HG03280 (cell line): Measurements from ENCODE around the gene DNAH10.

Source experiments
- ATAC-seq: cut with Tn5 transposase; IDR thresholded peaks from one replicate; pipeline ENCODE4 v1.9.1; 2021; ENCODE audit warnings: mild to moderate bottlenecking, moderate library complexity; ENCODE audit not compliant: unreplicated experiment

The DNAH10 gene

GRCh38 chr12:123836292-123836691 is 74.2 kb downstream of the DNAH10 start:
- no peak for ATAC-seq

- no peak for ATAC-seq
Observed at GRCh38 chr12:123839826-123840225, 77.7 kb downstream of the DNAH10 start.

GRCh38 chr12:123840765-123841425 is 78.8 kb downstream of the DNAH10 start:
- no peak for ATAC-seq

- no peak for ATAC-seq
Observed at GRCh38 chr12:123843912-123844748, 82.0 kb downstream of the DNAH10 start.

- no peak for ATAC-seq
Observed at GRCh38 chr12:123845881-123846280, 83.8 kb downstream of the DNAH10 start.

- no peak for ATAC-seq
Observed at GRCh38 chr12:123846340-123846739, 84.2 kb downstream of the DNAH10 start.

GRCh38 chr12:123847019-123847418 is 84.9 kb downstream of the DNAH10 start:
- ATAC-seq: no peak

- no peak for ATAC-seq
Observed at GRCh38 chr12:123847876-123848275, 85.8 kb downstream of the DNAH10 start.

- ATAC-seq: no peak
Observed at GRCh38 chr12:123849517-123849916, 87.4 kb downstream of the DNAH10 start.

- no peak for ATAC-seq
Observed at GRCh38 chr12:123850246-123851134, 88.4 kb downstream of the DNAH10 start.

- no peak for ATAC-seq
Observed at GRCh38 chr12:123853396-123854070, 91.4 kb downstream of the DNAH10 start.

- ATAC-seq: no peak
Observed at GRCh38 chr12:123854232-123854631, 92.1 kb downstream of the DNAH10 start.

- ATAC-seq: no peak
Observed at GRCh38 chr12:123854918-123855317, 92.8 kb downstream of the DNAH10 start.

- no peak for ATAC-seq
Observed at GRCh38 chr12:123856681-123857080, 94.6 kb downstream of the DNAH10 start.

- no peak for ATAC-seq
Observed at GRCh38 chr12:123858176-123858575, 96.1 kb downstream of the DNAH10 start.

GRCh38 chr12:123859035-123859434 is 96.9 kb downstream of the DNAH10 start:
- ATAC-seq: no peak

GRCh38 chr12:123860377-123860776 is 98.3 kb downstream of the DNAH10 start:
- no peak for ATAC-seq

- no peak for ATAC-seq
Observed at GRCh38 chr12:123861392-123861791, 99.3 kb downstream of the DNAH10 start.

GRCh38 chr12:123867141-123867540 is 105.0 kb downstream of the DNAH10 start:
- no peak for ATAC-seq

GRCh38 chr12:123868791-123869190 is 106.7 kb downstream of the DNAH10 start:
- ATAC-seq: no peak

- ATAC-seq: no peak
Observed at GRCh38 chr12:123873793-123874192, 111.7 kb downstream of the DNAH10 start.
